CD4-positive, CD25-positive, alpha-beta regulatory T cell (primary cell): ENCODE results near the gene AKT1. TPM values are rescaled to one million over a fixed set of nuclear protein-coding genes. Genes with fewer than 3 reads are reported as not detected.
A peak's percentile ranks its signal among the peaks of the same experiment; 100 is the strongest.

Experiments used
- ATAC-seq, 2 donors: fragments of 150-1000 bp; cut with Tn5 transposase; one replicate each; pipeline ENCODE4 v1.10.0; 2021; ENCODE audit warnings: low read depth in 2 of 2, moderate number of reproducible peaks in 2 of 2, moderate library complexity in 1 of 2
- DNase-seq, 3 donors: peaks; one replicate each; pipeline versions ENCODE4 v3.0.0 to v3.0.0-alpha.2; 2012 to 2022; ENCODE audit warnings: mixed read lengths in 1 of 3
- H3K27ac ChIP-seq: one replicate; pipeline ENCODE4 v1.7.0; 2013; ENCODE audit warnings: mild to moderate bottlenecking, low read length; ENCODE audit not compliant: insufficient read depth, poor library complexity, severe bottlenecking
- H3K27me3 ChIP-seq: one replicate; pipeline ENCODE4 v1.7.0; 2013; ENCODE audit warnings: low read length; ENCODE audit not compliant: control insufficient read depth, insufficient read depth
- H3K36me3 ChIP-seq: one replicate; pipeline ENCODE4 v1.7.0; 2013; ENCODE audit warnings: mild to moderate bottlenecking, low read length, moderate library complexity; ENCODE audit not compliant: control insufficient read depth, insufficient read depth
- H3K4me1 ChIP-seq: 2 replicates; pipeline ENCODE4 v1.7.0; 2013; ENCODE audit warnings: mild to moderate bottlenecking, low read length; ENCODE audit not compliant: insufficient read depth, control insufficient read depth, poor library complexity, severe bottlenecking
- H3K4me3 ChIP-seq: one replicate; pipeline ENCODE4 v1.7.0; 2013; ENCODE audit warnings: low read depth, mild to moderate bottlenecking, low read length, moderate library complexity
- H3K9me3 ChIP-seq, 2 experiments: 1 replicate in 1 of 2; 2 replicates in 1 of 2; pipeline ENCODE4 v1.7.0; 2013; ENCODE audit warnings: low read length in 2 of 2, mild to moderate bottlenecking in 1 of 2, moderate library complexity in 1 of 2; ENCODE audit not compliant: control insufficient read depth in 2 of 2
- H3K27ac Mint-ChIP-seq, 3 donors: one replicate each; pipeline ENCODE4 v1.8.0; 2020 to 2022; ENCODE audit warnings: mild to moderate bottlenecking in 3 of 3, mixed read lengths in 3 of 3, moderate library complexity in 2 of 3
- H3K27me3 Mint-ChIP-seq: one replicate; pipeline ENCODE4 v1.8.0; 2022; ENCODE audit warnings: mild to moderate bottlenecking, mixed read lengths
- H3K36me3 Mint-ChIP-seq: one replicate; pipeline ENCODE4 v1.8.0; 2020; ENCODE audit warnings: mixed read lengths
- H3K4me1 Mint-ChIP-seq, 4 donors: one replicate each; pipeline ENCODE4 v1.8.0; 2020 to 2022; ENCODE audit warnings: mixed read lengths in 4 of 4, mild to moderate bottlenecking in 1 of 4
- H3K4me3 Mint-ChIP-seq, 4 donors: one replicate each; pipeline ENCODE4 v1.8.0; 2020 to 2022; ENCODE audit warnings: mild to moderate bottlenecking in 4 of 4, mixed read lengths in 4 of 4, moderate library complexity in 3 of 4
- H3K9me3 Mint-ChIP-seq, 7 donors: one replicate each; pipeline ENCODE4 v1.8.0; 2020 to 2022; ENCODE audit warnings: mixed read lengths in 7 of 7, mild to moderate bottlenecking in 3 of 7, moderate library complexity in 2 of 7
- polyA plus RNA-seq, 4 donors: library from polyadenylated mRNA; unstranded; fragments of 300-500 nt; fragmentation: Illumina TruSeq; gene quantifications; one replicate each; pipeline ENCODE4 v1.2.3, GENCODE V29; 2021
- total RNA-seq: library from RNA; stranded (reverse); gene quantifications from one replicate; pipeline ENCODE4 v1.2.3, GENCODE V29; 2022

Gene AKT1
- total and polyA plus RNA-seq, 5 donors from 2014 or later, result 6.3 to 86.0 (median 16.5) TPM

GRCh38 chr14:104786726-104787675, 8.5 kb downstream of the AKT1 start:
- Histone ChIP-seq H3K36me3 (no peaks in the 10 kb centered on the region), H3K4me3 (no peak overlapping the region), H3K27me3 (no peaks in the 10 kb centered on the region), H3K9me3 (no peaks in the 10 kb centered on the region), H3K27ac (peak overlapping the region; percentile 6), H3K4me1 (peaks cover 35% of the 10 kb centered on the region)
- Mint-ChIP-seq H3K4me1 (peaks cover 0 to 38% (median 8%) of the 10 kb centered on the region in 4 donors), H3K4me3 (no peak overlapping the region), H3K27ac (peak overlapping the region in 1 of 3 donors; percentile 75), H3K9me3 (no peaks in the 10 kb centered on the region), H3K36me3 (no peaks in the 10 kb centered on the region), H3K27me3 (no peaks in the 10 kb centered on the region)
- ATAC-seq, result no peak
- DNase-seq, result no peak

GRCh38 chr14:104786091-104786586, 9.4 kb downstream of the AKT1 start:
- no peaks in the 10 kb centered on the region for H3K36me3 ChIP-seq
- ATAC-seq (peak; percentile 66 to 67), DNase-seq (peak in 1 of 3 donors; percentile 72)
- H3K27ac ChIP-seq, result no peak overlapping the region
- Mint-ChIP-seq H3K4me1 (peaks cover 0 to 32% (median 6%) of the 10 kb centered on the region in 4 donors), H3K27ac (peak overlapping the region in 2 of 3 donors; percentile 56 to 66), H3K9me3 (no peaks in the 10 kb centered on the region), H3K27me3 (no peaks in the 10 kb centered on the region), H3K36me3 (no peaks in the 10 kb centered on the region), H3K4me3 (no peak overlapping the region)
- H3K27me3 ChIP-seq, result no peaks in the 10 kb centered on the region
- H3K4me1 ChIP-seq, result peaks cover 32% of the 10 kb centered on the region
- H3K9me3 ChIP-seq, result no peaks in the 10 kb centered on the region
- H3K4me3 ChIP-seq, result no peak overlapping the region

- peaks cover 0 to 28% (median 6%) of the 10 kb centered on the region in 4 donors for H3K4me1 Mint-ChIP-seq
- H3K4me1 ChIP-seq, result peaks cover 32% of the 10 kb centered on the region
- no peak overlapping the region for H3K4me3 ChIP-seq
- DNase-seq (no peak), ATAC-seq (no peak)
- no peak overlapping the region for H3K27ac ChIP-seq
- H3K4me3 Mint-ChIP-seq, result no peak overlapping the region
- H3K27me3 ChIP-seq, result no peaks in the 10 kb centered on the region
- H3K27me3 Mint-ChIP-seq, result no peaks in the 10 kb centered on the region
- H3K9me3 Mint-ChIP-seq, result no peaks in the 10 kb centered on the region
- H3K9me3 ChIP-seq, result no peaks in the 10 kb centered on the region
- H3K36me3 Mint-ChIP-seq, result no peaks in the 10 kb centered on the region
- peak overlapping the region; percentile 25 to 66 (median 56) for H3K27ac Mint-ChIP-seq
- no peaks in the 10 kb centered on the region for H3K36me3 ChIP-seq
Measured at GRCh38 chr14:104785708-104786080, 9.9 kb downstream of the AKT1 start.

- ATAC-seq (no peak), DNase-seq (no peak)
- Histone ChIP-seq H3K4me3 (no peak overlapping the region), H3K36me3 (peaks cover 3% of the 10 kb centered on the region), H3K27ac (no peak overlapping the region), H3K9me3 (no peaks in the 10 kb centered on the region), H3K4me1 (peaks cover 32% of the 10 kb centered on the region), H3K27me3 (no peaks in the 10 kb centered on the region)
- no peaks in the 10 kb centered on the region for H3K9me3 Mint-ChIP-seq
- no peak overlapping the region for H3K4me3 Mint-ChIP-seq
- peaks cover 0 to 28% (median 6%) of the 10 kb centered on the region in 4 donors for H3K4me1 Mint-ChIP-seq
- no peaks in the 10 kb centered on the region for H3K27me3 Mint-ChIP-seq
- peak overlapping the region in 2 of 3 donors; percentile 25 to 56 for H3K27ac Mint-ChIP-seq
- H3K36me3 Mint-ChIP-seq, result no peaks in the 10 kb centered on the region
Measured at GRCh38 chr14:104784846-104785707, 10.5 kb downstream of the AKT1 start.

GRCh38 chr14:104784218-104784568, 11.4 kb downstream of the AKT1 start:
- H3K27ac ChIP-seq, result no peak overlapping the region
- no peak overlapping the region for H3K4me3 Mint-ChIP-seq
- H3K4me1 Mint-ChIP-seq, result peaks cover 0 to 22% (median 6%) of the 10 kb centered on the region in 4 donors
- H3K9me3 Mint-ChIP-seq, result no peaks in the 10 kb centered on the region
- no peaks in the 10 kb centered on the region for H3K36me3 Mint-ChIP-seq
- ATAC-seq, result no peak
- no peaks in the 10 kb centered on the region for H3K9me3 ChIP-seq
- H3K27me3 Mint-ChIP-seq, result no peaks in the 10 kb centered on the region
- H3K36me3 ChIP-seq, result peaks cover 4% of the 10 kb centered on the region
- H3K4me1 ChIP-seq, result peaks cover 31% of the 10 kb centered on the region
- no peak overlapping the region for H3K27ac Mint-ChIP-seq
- no peak for DNase-seq
- no peaks in the 10 kb centered on the region for H3K27me3 ChIP-seq
- no peak overlapping the region for H3K4me3 ChIP-seq

- DNase-seq (no peak), ATAC-seq (no peak)
- peaks cover 4% of the 10 kb centered on the region for H3K36me3 ChIP-seq
- peaks cover 26% of the 10 kb centered on the region for H3K4me1 ChIP-seq
- H3K9me3 Mint-ChIP-seq, result no peaks in the 10 kb centered on the region
- H3K36me3 Mint-ChIP-seq, result no peaks in the 10 kb centered on the region
- no peak overlapping the region for H3K4me3 ChIP-seq
- H3K9me3 ChIP-seq, result no peaks in the 10 kb centered on the region
- no peaks in the 10 kb centered on the region for H3K27me3 ChIP-seq
- H3K4me1 Mint-ChIP-seq, result peaks cover 0 to 21% (median 6%) of the 10 kb centered on the region in 4 donors
- H3K27me3 Mint-ChIP-seq, result no peaks in the 10 kb centered on the region
- H3K4me3 Mint-ChIP-seq, result no peak overlapping the region
- no peak overlapping the region for H3K27ac Mint-ChIP-seq
- no peak overlapping the region for H3K27ac ChIP-seq
Measured at GRCh38 chr14:104783484-104784217, 11.9 kb downstream of the AKT1 start.

GRCh38 chr14:104782808-104783139, 12.8 kb downstream of the AKT1 start:
- peaks cover 21% of the 10 kb centered on the region for H3K4me1 ChIP-seq
- H3K27ac Mint-ChIP-seq, result no peak overlapping the region
- peaks cover 0 to 15% (median 6%) of the 10 kb centered on the region in 4 donors for H3K4me1 Mint-ChIP-seq
- no peaks in the 10 kb centered on the region for H3K27me3 Mint-ChIP-seq
- H3K9me3 ChIP-seq, result no peaks in the 10 kb centered on the region
- H3K4me3 Mint-ChIP-seq, result no peak overlapping the region
- H3K27me3 ChIP-seq, result no peaks in the 10 kb centered on the region
- H3K27ac ChIP-seq, result no peak overlapping the region
- no peak overlapping the region for H3K4me3 ChIP-seq
- ATAC-seq (no peak), DNase-seq (no peak)
- no peaks in the 10 kb centered on the region for H3K9me3 Mint-ChIP-seq
- H3K36me3 ChIP-seq, result peaks cover 4% of the 10 kb centered on the region
- no peaks in the 10 kb centered on the region for H3K36me3 Mint-ChIP-seq
